Upper lobe of left lung (tissue), 4 donors: ENCODE results near the gene COA3.

Experiments used
- POLR2A ChIP-seq, 4 donors: fragments of 450-650 bp; IDR thresholded peaks; one replicate each; pipeline ENCODE4 v1.5.1; 2016 to 2017; ENCODE audit warnings: antibody characterized with exemption in 4 of 4, mild to moderate bottlenecking in 2 of 4
- POLR2AphosphoS5 ChIP-seq, 2 donors: sonication (generic); formaldehyde crosslinking; IDR thresholded peaks; one replicate each; pipeline ENCODE4 v1.5.1; 2017; ENCODE audit warnings: antibody characterized with exemption in 2 of 2
- TF ChIP-seq, protein P1 (sequence below), 6 experiments: fragments of 450-650 bp in 4 of 6; fragments of 200-600 bp in 2 of 6; sonication (generic) in 2 of 6; IDR thresholded peaks; one replicate each; pipeline ENCODE4 v1.5.1; 2016 to 2019; ENCODE audit warnings: antibody characterized with exemption in 6 of 6

DNA sequence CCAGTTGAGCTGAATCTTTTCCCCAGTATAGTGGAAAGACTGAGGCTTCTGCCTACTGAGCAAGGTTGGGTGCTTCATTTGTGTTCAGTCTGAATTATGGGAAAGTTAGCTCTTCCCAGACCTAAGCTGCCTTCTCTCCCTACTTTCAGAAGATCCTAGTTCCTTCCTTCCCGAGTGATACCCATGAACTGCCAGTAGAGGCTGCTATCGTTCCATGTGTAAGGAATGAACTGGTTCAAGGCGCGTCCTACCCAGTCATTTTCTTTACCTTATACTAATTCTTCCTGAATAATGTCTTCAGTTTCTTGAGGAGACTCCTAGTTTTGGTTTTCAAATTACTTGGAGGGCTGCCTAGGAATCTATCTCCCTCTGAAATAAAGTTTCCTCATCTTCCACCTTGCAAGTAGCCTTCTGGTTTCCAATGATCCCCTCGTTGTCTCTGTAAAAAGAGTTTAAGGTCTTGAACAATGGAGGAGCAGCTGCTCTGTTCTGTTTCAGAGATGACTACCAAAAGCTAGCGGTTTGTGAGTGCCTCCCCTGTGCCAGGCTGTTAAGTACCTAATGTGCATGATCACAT lies 44.9 kb upstream of the COA3 start:
- TF ChIP-seq, protein P1, sequence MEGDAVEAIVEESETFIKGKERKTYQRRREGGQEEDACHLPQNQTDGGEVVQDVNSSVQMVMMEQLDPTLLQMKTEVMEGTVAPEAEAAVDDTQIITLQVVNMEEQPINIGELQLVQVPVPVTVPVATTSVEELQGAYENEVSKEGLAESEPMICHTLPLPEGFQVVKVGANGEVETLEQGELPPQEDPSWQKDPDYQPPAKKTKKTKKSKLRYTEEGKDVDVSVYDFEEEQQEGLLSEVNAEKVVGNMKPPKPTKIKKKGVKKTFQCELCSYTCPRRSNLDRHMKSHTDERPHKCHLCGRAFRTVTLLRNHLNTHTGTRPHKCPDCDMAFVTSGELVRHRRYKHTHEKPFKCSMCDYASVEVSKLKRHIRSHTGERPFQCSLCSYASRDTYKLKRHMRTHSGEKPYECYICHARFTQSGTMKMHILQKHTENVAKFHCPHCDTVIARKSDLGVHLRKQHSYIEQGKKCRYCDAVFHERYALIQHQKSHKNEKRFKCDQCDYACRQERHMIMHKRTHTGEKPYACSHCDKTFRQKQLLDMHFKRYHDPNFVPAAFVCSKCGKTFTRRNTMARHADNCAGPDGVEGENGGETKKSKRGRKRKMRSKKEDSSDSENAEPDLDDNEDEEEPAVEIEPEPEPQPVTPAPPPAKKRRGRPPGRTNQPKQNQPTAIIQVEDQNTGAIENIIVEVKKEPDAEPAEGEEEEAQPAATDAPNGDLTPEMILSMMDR (IDR thresholded peaks at IDR 0.05): peak; percentile 80 to 92 (median 86)
- TF ChIP-seq POLR2A (IDR thresholded peaks at IDR 0.05): no peak
- no peak for TF ChIP-seq POLR2AphosphoS5 (IDR thresholded peaks at IDR 0.05)
